GM21723 (cell line): ENCODE data around the gene MAOA.
"Not testable (repeated sequence)": the region's sequence is repeated elsewhere in the genome, so short reads cannot be mapped to it uniquely, and the experiment has no call there.

Experiments used
- ATAC-seq: cut with Tn5 transposase; IDR thresholded peaks from one replicate; pipeline ENCODE4 v1.9.1; 2021; ENCODE audit warnings: mild to moderate bottlenecking, moderate library complexity; ENCODE audit not compliant: unreplicated experiment

MAOA gene

GRCh38 chrX:43656005-43656494 lies at the start of gene MAOA:
TSS of gene MAOA (plus strand) at chrX:43656299. CDS start at chrX:43656342, 43 bp downstream.
- ATAC-seq = no peak

- no peak for ATAC-seq
Observed at GRCh38 chrX:43612400-43612799, 43.7 kb upstream of the MAOA start.

GRCh38 chrX:43615660-43616059 lies 40.4 kb upstream of the MAOA start:
- ATAC-seq = no peak

GRCh38 chrX:43618366-43619205 lies 37.5 kb upstream of the MAOA start:
- no peak for ATAC-seq

- not testable (repeated sequence) for ATAC-seq
Observed at GRCh38 chrX:43619861-43620260, 36.2 kb upstream of the MAOA start.

GRCh38 chrX:43627147-43627546 lies 29.0 kb upstream of the MAOA start:
- no peak for ATAC-seq

GRCh38 chrX:43627669-43628068 lies 28.4 kb upstream of the MAOA start:
- no peak for ATAC-seq

GRCh38 chrX:43629229-43629628 lies 26.9 kb upstream of the MAOA start:
- ATAC-seq = no peak

GRCh38 chrX:43631841-43632240 lies 24.3 kb upstream of the MAOA start:
- ATAC-seq = no peak

GRCh38 chrX:43633081-43633480 lies 23.0 kb upstream of the MAOA start:
- ATAC-seq = no peak

- no peak for ATAC-seq
Observed at GRCh38 chrX:43633757-43634156, 22.3 kb upstream of the MAOA start.

GRCh38 chrX:43640482-43640881 lies 15.6 kb upstream of the MAOA start:
- ATAC-seq = no peak

GRCh38 chrX:43641691-43642090 lies 14.4 kb upstream of the MAOA start:
- no peak for ATAC-seq

GRCh38 chrX:43643201-43643600 lies 12.9 kb upstream of the MAOA start:
- ATAC-seq = no peak

GRCh38 chrX:43643662-43644061 lies 12.4 kb upstream of the MAOA start:
- no peak for ATAC-seq

GRCh38 chrX:43644124-43644701 lies 11.9 kb upstream of the MAOA start:
- ATAC-seq = no peak

GRCh38 chrX:43646800-43647199 lies 9.3 kb upstream of the MAOA start:
- no peak for ATAC-seq

- ATAC-seq = peak; percentile 97
Observed at GRCh38 chrX:43654431-43655150, 1.5 kb upstream of the MAOA start.

GRCh38 chrX:43655151-43656004 lies 721 bp upstream of the MAOA start:
- peak; percentile 20 for ATAC-seq

GRCh38 chrX:43657671-43658070 lies 1.6 kb downstream of the MAOA start:
- ATAC-seq = no peak
